A549 (cell line): ENCODE measurements around the gene LMF1. TPM values are rescaled to one million over a fixed set of nuclear protein-coding genes. Genes with fewer than 3 reads are reported as not detected.

Experiments
- ATAC-seq, 2 experiments: fragments of 200-7000 bp in 1 of 2; fragments of >200 bp in 1 of 2; cut with Nextera tagmentation in 1 of 2; cut with Tn5 transposase in 1 of 2; 3 replicates each; pipeline versions ENCODE4 v1.8.0 to v1.9.1; 2018 to 2020; ENCODE audit warnings: mild to moderate bottlenecking in 1 of 2, moderate library complexity in 1 of 2
- CTCF ChIA-PET: fragments of 300-600 bp; sonication (Branson Sonifier 250); formaldehyde crosslinking; extraction: SDS; loops from one replicate; lab custom pipeline; 2021; ENCODE audit warnings: antibody characterized with exemption, inconsistent platforms; lab: Yijun Ruan, JAX
- POLR2A ChIA-PET: fragments of 350-600 bp; formaldehyde crosslinking; extraction: SDS; loops from one replicate; lab custom pipeline; 2021; ENCODE audit warnings: antibody characterized with exemption, inconsistent platforms; lab: Yijun Ruan, JAX
- DNase-seq, 2 experiments: peaks; one replicate each; pipeline versions ENCODE4 v3.0.0 to v3.0.0-alpha.2; 2011 to 2016; ENCODE audit warnings: low read depth in 1 of 2, low spot score in 1 of 2
- FAIRE-seq: peaks from 2 replicates; lab custom pipeline; 2011; peaks lifted over from hg19 to GRCh38; lab: Jason Lieb, UNC
- H3K27ac ChIP-seq, 2 experiments: fragments of >200 bp; sonication (Bioruptor Twin); formaldehyde crosslinking; 3 replicates each; pipeline ENCODE4 v1.5.1; 2016 to 2017
- H3K4me1 ChIP-seq: fragments of >200 bp; sonication (Bioruptor Twin); formaldehyde crosslinking; 3 replicates; pipeline ENCODE4 v1.6.1; 2016
- H3K4me2 ChIP-seq: fragments of >200 bp; sonication (Bioruptor Twin); formaldehyde crosslinking; 3 replicates; pipeline ENCODE4 v1.6.1; 2016
- H3K4me3 ChIP-seq: fragments of >200 bp; sonication (Bioruptor Twin); formaldehyde crosslinking; 3 replicates; pipeline ENCODE4 v1.5.1; 2016
- H3K9me3 ChIP-seq: fragments of >200 bp; sonication (Bioruptor Twin); formaldehyde crosslinking; 3 replicates; pipeline ENCODE4 v1.6.1; 2016
- BCL3 ChIP-seq: fragments of >200 bp; sonication (Bioruptor Twin); formaldehyde crosslinking; IDR thresholded peaks from 3 replicates; pipeline ENCODE4 v1.6.1; 2016
- BHLHE40 ChIP-seq: IDR thresholded peaks from 2 replicates; pipeline ENCODE4 v1.6.1; 2012; ENCODE audit warnings: low read depth, low read length, inconsistent platforms
- CBX8 ChIP-seq: fragments of 200-600 bp; sonication (generic); IDR thresholded peaks from 2 replicates; pipeline ENCODE4 v1.6.1; 2016
- CEBPB ChIP-seq, 2 experiments: fragments of >200 bp in 1 of 2; sonication (Bioruptor Twin) in 1 of 2; formaldehyde crosslinking in 1 of 2; IDR thresholded peaks; 2 replicates each; pipeline ENCODE4 v1.6.1; 2012 to 2016
- E2F6 ChIP-seq: IDR thresholded peaks from 2 replicates; pipeline ENCODE4 v1.6.1; 2012; ENCODE audit warnings: low read depth, borderline replicate concordance
- EHF ChIP-seq: fragments of 250-450 bp; sonication (Bioruptor Pico); IDR thresholded peaks from 2 replicates; pipeline ENCODE4 v1.5.0; 2020; ENCODE audit warnings: mild to moderate bottlenecking
- ESRRA ChIP-seq: fragments of 150-350 bp; IDR thresholded peaks from 2 replicates; pipeline ENCODE4 v1.6.1; 2014; ENCODE audit warnings: mild to moderate bottlenecking, low read length, borderline replicate concordance
- FOSB ChIP-seq: fragments of 250-450 bp; sonication (Bioruptor Pico); IDR thresholded peaks from 2 replicates; pipeline ENCODE4 v1.5.0; 2020; ENCODE audit warnings: mild to moderate bottlenecking, moderate library complexity
- HDAC2 ChIP-seq: fragments of 200-600 bp; sonication (generic); IDR thresholded peaks from 2 replicates; pipeline ENCODE4 v1.6.1; 2016
- HES2 ChIP-seq: fragments of >200 bp; sonication (Bioruptor Twin); formaldehyde crosslinking; IDR thresholded peaks from 2 replicates; pipeline ENCODE4 v1.6.1; 2016
- HMGXB4 ChIP-seq: fragments of 250-450 bp; sonication (Bioruptor Pico); IDR thresholded peaks from 2 replicates; pipeline ENCODE4 v1.5.0; 2021; ENCODE audit warnings: mild to moderate bottlenecking, moderate library complexity, borderline replicate concordance
- HOXA7 ChIP-seq: fragments of 250-450 bp; sonication (Bioruptor Pico); IDR thresholded peaks from 2 replicates; pipeline ENCODE4 v1.5.0; 2020; ENCODE audit warnings: mild to moderate bottlenecking, moderate library complexity
- HOXB13 ChIP-seq: fragments of 250-450 bp; sonication (Bioruptor Pico); IDR thresholded peaks from 2 replicates; pipeline ENCODE4 v1.5.0; 2020; ENCODE audit warnings: low read depth, mild to moderate bottlenecking, moderate library complexity
- JUNB ChIP-seq: fragments of >200 bp; sonication (Bioruptor Twin); formaldehyde crosslinking; IDR thresholded peaks from 2 replicates; pipeline ENCODE4 v1.6.1; 2016
- KDM1A ChIP-seq: fragments of 200-600 bp; sonication (generic); IDR thresholded peaks from 2 replicates; pipeline ENCODE4 v1.6.1; 2016; ENCODE audit warnings: low read depth, mild to moderate bottlenecking
- MAFK ChIP-seq: fragments of 450-650 bp; IDR thresholded peaks from 2 replicates; pipeline ENCODE4 v1.6.1; 2014; ENCODE audit not compliant: partially characterized antibody
- NR3C1 ChIP-seq: fragments of >200 bp; sonication (Bioruptor Twin); formaldehyde crosslinking; IDR thresholded peaks from 3 replicates; pipeline ENCODE4 v1.6.1; 2017
- PBX3 ChIP-seq: IDR thresholded peaks from 2 replicates; pipeline ENCODE4 v1.6.1; 2012
- RFX5 ChIP-seq: fragments of 450-650 bp; IDR thresholded peaks from 2 replicates; pipeline ENCODE4 v1.7.1; 2014; ENCODE audit warnings: antibody characterized with exemption, mild to moderate bottlenecking, moderate library complexity
- SMC3 ChIP-seq: fragments of >200 bp; sonication (Bioruptor Twin); formaldehyde crosslinking; IDR thresholded peaks from 3 replicates; pipeline ENCODE4 v1.6.1; 2018; ENCODE audit warnings: inconsistent platforms
- SREBF2 ChIP-seq: fragments of 450-650 bp; IDR thresholded peaks from 2 replicates; pipeline ENCODE4 v1.6.1; 2014; ENCODE audit warnings: mild to moderate bottlenecking, moderate library complexity
- TFCP2L1 ChIP-seq: fragments of 250-450 bp; sonication (Bioruptor Pico); IDR thresholded peaks from 2 replicates; pipeline ENCODE4 v1.5.0; 2021; ENCODE audit warnings: mild to moderate bottlenecking
- TP53 ChIP-seq: fragments of 250-450 bp; sonication (Bioruptor Pico); IDR thresholded peaks from 2 replicates; pipeline ENCODE4 v1.5.0; 2021; ENCODE audit warnings: mild to moderate bottlenecking, moderate library complexity
- WGBS: methylation state at CpG from one replicate; pipeline ENCODE4 v1.1.6; 2017; ENCODE audit errors: missing lambda C conversion rate; 5-methylcytosine and 5-hydroxymethylcytosine counted together
- polyA plus RNA-seq, 4 experiments: library from polyadenylated mRNA; depleted of rRNA in 3 of 4; stranded (reverse); fragments of >200 nt; fragmentation: RNase III in 1 of 4; extraction: RNeasy Plus Mini Kit Qiagen cat#74134 plus additional on column Dnase treatment in 1 of 4; gene quantifications; 2 replicates in 3 of 4; 3 replicates in 1 of 4; pipeline ENCODE4 v1.2.3, GENCODE V29; 2011 to 2017
- TF ChIP-seq, protein P1 (sequence below): fragments of >200 bp; sonication (Bioruptor Twin); formaldehyde crosslinking; IDR thresholded peaks from 3 replicates; pipeline ENCODE4 v1.5.1; 2016
- TF ChIP-seq, protein P2 (sequence below): fragments of 450-650 bp; IDR thresholded peaks from 2 replicates; pipeline ENCODE4 v1.6.1; 2014; ENCODE audit warnings: antibody characterized with exemption

The LMF1 gene
- polyA plus RNA-seq, 2 of the 4 experiments (the other 2 are of a cell fraction): 8.8 to 10.9 TPM

DNA sequence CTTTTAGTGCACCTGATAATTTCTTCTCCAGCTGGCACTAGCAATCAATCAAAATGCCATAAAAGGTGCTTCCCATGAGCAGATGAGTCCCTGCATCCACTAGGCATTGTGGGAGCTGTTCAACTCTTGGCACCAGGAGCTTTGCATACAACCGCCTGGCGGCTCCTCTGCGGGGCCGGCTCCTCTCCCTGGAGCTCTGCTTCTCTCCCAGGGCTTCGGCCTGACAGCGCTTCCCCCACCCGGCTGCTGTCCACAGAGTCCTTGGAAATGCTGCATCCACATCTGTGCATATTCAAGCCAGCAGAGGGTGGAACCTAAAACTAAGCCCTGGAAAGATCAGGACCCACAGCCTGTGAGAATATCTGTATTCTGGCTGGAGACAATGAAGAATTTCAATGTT, 62.9 kb downstream of the LMF1 start:
- ChIA-PET POLR2A (no interaction called here), CTCF (interaction anchor here (1.2 kb wide), 1 partner anchor 147 kb away, joined by 5 read pairs; no protein-coding TSS in a partner anchor)
- DNase-seq (no peak), ATAC-seq (no peak), FAIRE-seq (no peak)
- Histone ChIP-seq H3K4me3 (no peak overlapping the region), H3K4me2 (no peak overlapping the region), H3K4me1 (no peaks in the 10 kb centered on the region), H3K9me3 (0 out of 3 replicates have a peak, but pooled peaks cover 4% of the 10 kb centered on the region), H3K27ac (no peak overlapping the region)
- WGBS: 94% methylated on average over 7 of the region's 7 CpGs
- TF ChIP-seq BHLHE40 (no peak), HOXB13 (CRISPR knock-in tag) (no peak), BCL3 (no peak), TFCP2L1 (CRISPR knock-in tag) (no peak), E2F6 (no peak), RFX5 (no peak), CBX8 (no peak), HOXA7 (CRISPR knock-in tag) (no peak), FOSB (CRISPR knock-in tag) (no peak), CEBPB (IDR thresholded peaks at IDR 0.05) (no peak), SMC3 (no peak), HMGXB4 (CRISPR knock-in tag) (no peak), HES2 (no peak), KDM1A (no peak)
- TF ChIP-seq, protein P1, sequence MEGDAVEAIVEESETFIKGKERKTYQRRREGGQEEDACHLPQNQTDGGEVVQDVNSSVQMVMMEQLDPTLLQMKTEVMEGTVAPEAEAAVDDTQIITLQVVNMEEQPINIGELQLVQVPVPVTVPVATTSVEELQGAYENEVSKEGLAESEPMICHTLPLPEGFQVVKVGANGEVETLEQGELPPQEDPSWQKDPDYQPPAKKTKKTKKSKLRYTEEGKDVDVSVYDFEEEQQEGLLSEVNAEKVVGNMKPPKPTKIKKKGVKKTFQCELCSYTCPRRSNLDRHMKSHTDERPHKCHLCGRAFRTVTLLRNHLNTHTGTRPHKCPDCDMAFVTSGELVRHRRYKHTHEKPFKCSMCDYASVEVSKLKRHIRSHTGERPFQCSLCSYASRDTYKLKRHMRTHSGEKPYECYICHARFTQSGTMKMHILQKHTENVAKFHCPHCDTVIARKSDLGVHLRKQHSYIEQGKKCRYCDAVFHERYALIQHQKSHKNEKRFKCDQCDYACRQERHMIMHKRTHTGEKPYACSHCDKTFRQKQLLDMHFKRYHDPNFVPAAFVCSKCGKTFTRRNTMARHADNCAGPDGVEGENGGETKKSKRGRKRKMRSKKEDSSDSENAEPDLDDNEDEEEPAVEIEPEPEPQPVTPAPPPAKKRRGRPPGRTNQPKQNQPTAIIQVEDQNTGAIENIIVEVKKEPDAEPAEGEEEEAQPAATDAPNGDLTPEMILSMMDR: no peak
- TF ChIP-seq, protein P2, sequence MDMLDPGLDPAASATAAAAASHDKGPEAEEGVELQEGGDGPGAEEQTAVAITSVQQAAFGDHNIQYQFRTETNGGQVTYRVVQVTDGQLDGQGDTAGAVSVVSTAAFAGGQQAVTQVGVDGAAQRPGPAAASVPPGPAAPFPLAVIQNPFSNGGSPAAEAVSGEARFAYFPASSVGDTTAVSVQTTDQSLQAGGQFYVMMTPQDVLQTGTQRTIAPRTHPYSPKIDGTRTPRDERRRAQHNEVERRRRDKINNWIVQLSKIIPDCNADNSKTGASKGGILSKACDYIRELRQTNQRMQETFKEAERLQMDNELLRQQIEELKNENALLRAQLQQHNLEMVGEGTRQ: no peak

DNA sequence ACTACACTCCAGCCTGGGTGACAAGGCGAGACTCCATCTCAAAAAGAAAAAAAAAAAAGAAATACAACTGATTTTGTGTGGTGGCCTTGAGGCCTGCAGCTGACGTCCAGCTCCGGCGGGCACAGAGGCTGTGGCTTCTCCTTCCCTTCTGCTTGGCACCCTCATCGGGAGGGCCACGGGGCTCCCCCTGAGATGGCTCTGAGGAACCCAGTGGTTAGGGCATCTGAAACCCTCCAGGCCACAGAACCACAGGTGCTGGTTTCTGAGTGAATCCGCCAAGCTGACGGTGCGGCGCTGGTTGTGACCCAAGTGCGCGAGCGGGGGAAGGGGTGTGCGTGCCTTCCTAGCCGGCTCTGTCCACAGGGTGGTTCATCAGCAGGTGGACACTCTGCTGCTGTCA, 63.4 kb downstream of the LMF1 start:
- POLR2A ChIA-PET: no interaction called here
- Histone ChIP-seq H3K4me2 (no peak overlapping the region), H3K4me1 (no peaks in the 10 kb centered on the region), H3K27ac (no peak overlapping the region), H3K9me3 (0 out of 3 replicates have a peak, but pooled peaks cover 4% of the 10 kb centered on the region), H3K4me3 (no peak overlapping the region)
- FAIRE-seq (no peak), ATAC-seq (no peak), DNase-seq (no peak)
- 93% methylated on average over 15 of the region's 15 CpGs for WGBS
- CTCF ChIA-PET: interaction anchor here (1.2 kb wide), 1 partner anchor 148 kb away, joined by 5 read pairs; no protein-coding TSS in a partner anchor
- no peak for TF ChIP-seq KDM1A

GRCh38 chr16:906296-906695, 64.5 kb downstream of the LMF1 start:
- ChIA-PET POLR2A (no interaction called here), CTCF (interaction anchor here (1.1 kb wide), 1 partner anchor 24 kb away, joined by 4 read pairs; no protein-coding TSS in a partner anchor)
- Histone ChIP-seq H3K4me2 (no peak overlapping the region), H3K4me1 (no peaks in the 10 kb centered on the region), H3K4me3 (no peak overlapping the region), H3K9me3 (0 out of 3 replicates have a peak, but pooled peaks cover 4% of the 10 kb centered on the region), H3K27ac (no peak overlapping the region)
- ATAC-seq (no peak), DNase-seq (no peak), FAIRE-seq (no peak)
- 79% methylated on average over 12 of the region's 12 CpGs for WGBS
- no peak for TF ChIP-seq PBX3
- no peak for TF ChIP-seq TP53 (CRISPR knock-in tag)
- TF ChIP-seq ESRRA: no peak
- no peak for TF ChIP-seq NR3C1
- TF ChIP-seq CBX8: no peak
- no peak for TF ChIP-seq HOXA7 (CRISPR knock-in tag)
- TF ChIP-seq EHF (CRISPR knock-in tag): no peak
- TF ChIP-seq SREBF2: no peak
- TF ChIP-seq MAFK: no peak
- no peak for TF ChIP-seq HDAC2
- TF ChIP-seq, protein P1: no peak
- no peak for TF ChIP-seq JUNB
- no peak for TF ChIP-seq KDM1A
